Activated gamma-delta T cell treated with anti-CD3 and anti-CD28 coated beads, Interleukin-2, amount 50 U/mL, for 16 hours (primary cell): ENCODE measurements around the gene PCDHGA4.
"Not testable (repeated sequence)": the region's sequence is repeated elsewhere in the genome, so short reads cannot be mapped to it uniquely, and the experiment has no call there.

Experiments used
- DNase-seq: peaks from one replicate; pipeline ENCODE4 v3.0.0-alpha.2; 2020; ENCODE audit warnings: low read depth

PCDHGA4 gene

DNA sequence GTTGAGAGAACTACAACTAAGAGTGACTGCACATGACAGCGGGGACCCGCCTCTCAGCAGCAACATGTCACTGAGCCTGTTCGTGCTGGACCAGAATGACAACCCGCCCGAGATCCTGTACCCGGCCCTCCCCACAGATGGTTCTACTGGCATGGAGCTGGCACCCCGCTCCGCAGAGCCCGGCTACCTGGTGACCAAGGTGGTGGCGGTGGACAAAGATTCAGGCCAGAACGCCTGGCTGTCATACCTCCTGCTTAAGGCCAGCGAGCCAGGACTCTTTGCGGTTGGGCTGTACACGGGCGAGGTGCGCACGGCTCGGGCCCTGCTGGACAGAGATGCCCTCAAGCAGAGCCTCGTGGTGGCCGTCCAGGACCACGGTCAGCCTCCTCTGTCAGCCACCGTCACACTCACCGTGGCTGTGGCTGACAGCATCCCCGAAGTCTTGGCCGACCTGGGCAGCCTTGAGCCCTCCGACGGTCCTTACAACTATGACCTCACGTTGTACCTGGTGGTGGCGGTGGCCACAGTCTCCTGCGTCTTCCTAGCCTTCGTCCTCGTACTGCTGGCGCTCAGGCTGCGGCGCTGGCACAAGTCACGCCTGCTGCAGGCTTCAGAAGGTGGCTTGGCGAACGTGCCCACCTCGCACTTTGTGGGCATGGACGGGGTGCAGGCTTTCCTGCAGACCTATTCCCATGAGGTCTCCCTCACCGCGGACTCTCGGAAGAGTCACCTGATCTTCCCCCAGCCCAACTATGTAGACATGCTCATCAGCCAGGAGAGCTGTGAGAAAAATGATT lies 29.8 kb downstream of the PCDHGA4 start:
- no peak for DNase-seq

DNA sequence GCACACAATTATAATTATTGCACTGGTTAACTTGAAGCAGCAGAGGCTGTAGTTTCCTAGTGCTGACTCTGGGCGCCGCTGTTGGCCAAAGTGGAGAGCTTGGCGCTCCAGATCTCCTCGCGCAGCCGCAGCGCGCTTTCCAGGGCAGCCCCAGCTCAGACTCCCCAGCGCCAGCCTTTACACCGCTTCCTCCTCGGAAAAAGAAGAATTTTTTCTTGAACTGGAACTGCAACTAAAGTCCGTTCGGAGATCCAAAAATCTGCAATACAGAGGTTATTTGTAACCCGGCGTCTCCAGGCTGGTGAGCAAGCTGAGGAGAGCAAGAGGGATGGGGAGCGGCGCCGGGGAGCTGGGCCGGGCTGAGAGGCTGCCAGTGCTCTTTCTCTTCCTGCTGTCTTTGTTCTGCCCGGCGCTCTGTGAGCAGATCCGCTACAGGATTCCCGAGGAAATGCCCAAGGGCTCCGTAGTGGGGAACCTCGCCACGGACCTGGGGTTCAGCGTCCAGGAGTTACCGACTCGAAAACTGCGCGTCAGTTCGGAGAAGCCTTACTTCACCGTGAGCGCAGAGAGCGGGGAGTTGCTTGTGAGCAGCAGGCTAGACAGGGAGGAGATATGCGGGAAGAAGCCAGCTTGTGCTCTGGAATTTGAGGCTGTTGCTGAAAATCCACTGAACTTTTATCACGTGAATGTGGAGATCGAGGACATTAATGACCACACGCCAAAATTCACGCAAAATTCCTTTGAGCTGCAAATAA lies 32.9 kb downstream of the PCDHGA4 start, which contains the start of gene PCDHGB4:
Gene PCDHGB4 (plus strand): TSS at position 142 of the 755 bp plus-strand sequence. CDS start 187 bp downstream, at position 329.
- DNase-seq: not testable (repeated sequence)

GRCh38 chr5:141388661-141389060 lies 33.8 kb downstream of the PCDHGA4 start:
- no peak for DNase-seq

DNA sequence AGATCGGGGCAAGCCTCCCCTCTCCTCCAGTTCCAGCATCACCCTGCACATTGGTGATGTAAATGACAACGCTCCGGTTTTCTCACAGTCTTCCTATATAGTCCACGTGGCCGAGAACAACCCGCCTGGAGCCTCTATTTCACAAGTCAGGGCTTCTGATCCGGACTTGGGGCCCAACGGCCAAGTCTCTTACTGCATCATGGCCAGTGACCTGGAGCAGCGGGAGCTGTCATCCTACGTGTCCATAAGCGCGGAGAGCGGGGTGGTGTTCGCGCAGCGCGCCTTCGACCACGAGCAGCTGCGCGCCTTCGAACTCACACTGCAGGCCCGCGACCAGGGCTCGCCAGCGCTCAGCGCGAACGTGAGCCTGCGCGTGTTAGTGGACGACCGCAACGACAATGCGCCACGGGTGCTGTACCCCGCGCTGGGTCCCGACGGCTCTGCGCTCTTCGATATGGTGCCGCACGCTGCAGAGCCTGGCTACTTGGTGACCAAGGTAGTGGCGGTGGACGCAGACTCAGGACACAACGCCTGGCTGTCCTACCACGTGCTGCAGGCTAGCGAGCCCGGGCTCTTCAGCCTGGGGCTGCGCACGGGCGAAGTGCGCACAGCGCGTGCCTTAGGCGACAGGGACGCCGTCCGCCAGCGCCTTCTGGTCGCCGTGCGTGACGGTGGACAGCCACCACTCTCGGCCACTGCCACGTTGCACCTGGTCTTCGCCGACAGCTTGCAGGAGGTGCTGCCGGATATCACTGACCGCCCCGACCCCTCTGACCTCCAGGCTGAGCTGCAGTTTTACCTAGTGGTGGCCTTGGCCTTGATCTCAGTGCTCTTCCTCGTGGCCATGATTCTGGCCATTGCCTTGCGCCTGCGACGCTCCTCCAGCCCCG lies 34.6 kb downstream of the PCDHGA4 start:
- no peak for DNase-seq

- no peak for DNase-seq
Observed at GRCh38 chr5:141392429-141393198, 37.8 kb downstream of the PCDHGA4 start, which contains the start of gene PCDHGA8. PCDHGA8 (plus strand) TSS chr5:141392633; CDS start chr5:141392814, 181 bp downstream.

DNA sequence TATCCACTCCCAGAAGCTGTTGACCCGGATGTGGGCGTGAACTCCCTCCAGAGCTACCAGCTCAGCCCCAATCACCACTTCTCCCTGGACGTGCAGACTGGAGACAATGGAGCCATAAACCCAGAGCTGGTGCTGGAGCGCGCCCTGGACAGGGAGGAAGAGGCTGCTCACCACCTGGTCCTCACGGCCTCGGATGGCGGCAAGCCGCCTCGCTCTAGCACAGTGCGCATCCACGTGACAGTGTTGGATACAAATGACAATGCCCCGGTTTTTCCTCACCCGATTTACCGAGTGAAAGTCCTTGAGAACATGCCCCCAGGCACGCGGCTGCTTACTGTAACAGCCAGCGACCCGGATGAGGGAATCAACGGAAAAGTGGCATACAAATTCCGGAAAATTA lies 38.4 kb downstream of the PCDHGA4 start:
- DNase-seq: no peak

DNA sequence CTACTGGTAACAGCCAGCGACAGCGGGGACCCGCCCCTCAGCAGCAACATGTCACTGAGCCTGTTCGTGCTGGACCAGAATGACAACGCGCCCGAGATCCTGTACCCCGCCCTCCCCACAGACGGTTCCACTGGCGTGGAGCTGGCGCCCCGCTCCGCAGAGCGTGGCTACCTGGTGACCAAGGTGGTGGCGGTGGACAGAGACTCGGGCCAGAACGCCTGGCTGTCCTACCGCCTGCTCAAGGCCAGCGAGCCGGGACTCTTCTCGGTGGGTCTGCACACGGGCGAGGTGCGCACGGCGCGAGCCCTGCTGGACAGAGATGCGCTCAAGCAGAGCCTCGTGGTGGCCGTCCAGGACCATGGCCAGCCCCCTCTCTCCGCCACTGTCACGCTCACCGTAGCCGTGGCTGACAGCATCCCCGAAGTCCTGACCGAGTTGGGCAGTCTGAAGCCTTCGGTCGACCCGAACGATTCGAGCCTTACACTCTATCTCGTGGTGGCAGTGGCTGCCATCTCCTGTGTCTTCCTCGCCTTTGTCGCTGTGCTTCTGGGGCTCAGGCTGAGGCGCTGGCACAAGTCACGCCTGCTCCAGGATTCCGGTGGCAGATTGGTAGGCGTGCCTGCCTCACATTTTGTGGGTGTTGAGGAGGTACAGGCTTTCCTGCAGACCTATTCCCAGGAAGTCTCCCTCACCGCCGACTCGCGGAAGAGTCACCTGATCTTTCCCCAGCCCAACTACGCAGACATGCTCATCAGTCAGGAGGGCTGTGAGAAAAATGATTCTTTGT lies 39.8 kb downstream of the PCDHGA4 start:
- DNase-seq: not testable (repeated sequence)

DNA sequence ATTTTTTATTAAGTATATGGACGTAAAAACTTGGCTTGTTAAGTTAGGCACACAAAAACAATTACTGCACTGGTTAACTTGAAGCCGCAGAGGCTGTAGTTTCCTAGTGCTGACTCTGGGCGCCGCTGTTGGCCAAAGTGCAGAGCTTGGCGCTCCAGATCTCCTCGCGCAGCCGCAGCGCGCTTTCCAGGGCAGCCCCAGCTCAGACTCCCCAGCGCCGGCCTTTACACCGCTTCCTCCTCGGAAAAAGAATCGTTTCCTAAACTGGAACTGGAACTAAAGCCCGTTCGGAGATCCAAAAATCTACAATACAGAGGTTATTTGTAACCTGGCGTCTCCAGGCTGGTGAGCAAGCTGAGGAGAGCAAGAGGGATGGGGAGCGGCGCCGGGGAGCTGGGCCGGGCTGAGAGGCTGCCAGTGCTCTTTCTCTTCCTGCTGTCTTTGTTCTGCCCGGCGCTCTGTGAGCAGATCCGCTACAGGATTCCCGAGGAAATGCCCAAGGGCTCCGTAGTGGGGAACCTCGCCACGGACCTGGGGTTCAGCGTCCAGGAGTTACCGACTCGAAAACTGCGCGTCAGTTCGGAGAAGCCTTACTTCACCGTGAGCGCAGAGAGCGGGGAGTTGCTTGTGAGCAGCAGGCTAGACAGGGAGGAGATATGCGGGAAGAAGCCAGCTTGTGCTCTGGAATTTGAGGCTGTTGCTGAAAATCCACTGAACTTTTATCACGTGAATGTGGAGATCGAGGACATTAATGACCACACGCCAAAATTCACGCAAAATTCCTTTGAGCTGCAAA lies 43.1 kb downstream of the PCDHGA4 start, which contains the start of gene PCDHGB5:
Gene PCDHGB5 (plus strand): TSS at position 192 of the 796 bp plus-strand sequence. CDS start 181 bp downstream, at position 373.
- not testable (repeated sequence) for DNase-seq

DNA sequence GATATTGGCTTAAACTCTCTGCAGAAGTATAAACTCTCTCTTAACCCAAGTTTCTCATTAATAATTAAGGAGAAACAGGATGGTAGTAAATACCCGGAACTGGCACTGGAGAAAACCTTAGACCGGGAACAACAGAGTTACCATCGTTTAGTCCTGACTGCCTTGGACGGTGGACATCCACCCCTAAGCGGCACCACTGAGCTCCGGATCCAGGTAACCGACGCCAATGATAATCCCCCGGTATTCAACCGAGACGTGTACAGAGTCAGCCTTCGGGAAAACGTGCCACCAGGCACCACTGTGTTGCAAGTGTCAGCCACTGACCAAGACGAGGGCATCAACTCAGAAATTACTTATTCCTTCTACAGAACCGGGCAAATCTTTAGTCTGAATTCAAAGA lies 43.8 kb downstream of the PCDHGA4 start:
- DNase-seq: no peak

DNA sequence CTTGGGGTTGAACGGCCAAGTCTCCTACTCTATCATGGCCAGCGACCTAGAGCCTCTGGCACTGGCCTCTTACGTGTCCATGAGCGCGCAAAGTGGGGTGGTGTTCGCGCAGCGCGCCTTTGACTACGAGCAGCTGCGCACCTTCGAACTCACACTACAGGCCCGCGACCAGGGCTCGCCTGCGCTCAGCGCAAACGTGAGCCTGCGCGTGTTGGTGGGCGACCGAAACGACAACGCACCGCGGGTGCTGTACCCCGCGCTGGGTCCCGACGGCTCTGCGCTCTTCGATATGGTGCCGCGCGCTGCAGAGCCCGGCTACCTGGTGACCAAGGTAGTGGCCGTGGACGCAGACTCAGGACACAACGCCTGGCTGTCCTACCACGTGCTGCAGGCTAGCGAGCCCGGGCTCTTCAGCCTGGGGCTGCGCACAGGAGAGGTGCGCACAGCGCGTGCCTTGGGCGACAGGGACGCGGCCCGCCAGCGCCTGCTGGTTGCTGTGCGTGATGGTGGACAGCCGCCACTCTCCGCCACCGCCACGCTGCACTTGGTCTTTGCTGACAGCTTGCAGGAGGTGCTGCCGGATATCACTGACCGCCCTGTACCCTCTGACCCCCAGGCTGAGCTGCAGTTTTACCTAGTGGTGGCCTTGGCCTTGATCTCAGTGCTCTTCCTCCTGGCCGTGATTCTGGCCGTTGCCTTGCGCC lies 44.9 kb downstream of the PCDHGA4 start:
- no peak for DNase-seq

DNA sequence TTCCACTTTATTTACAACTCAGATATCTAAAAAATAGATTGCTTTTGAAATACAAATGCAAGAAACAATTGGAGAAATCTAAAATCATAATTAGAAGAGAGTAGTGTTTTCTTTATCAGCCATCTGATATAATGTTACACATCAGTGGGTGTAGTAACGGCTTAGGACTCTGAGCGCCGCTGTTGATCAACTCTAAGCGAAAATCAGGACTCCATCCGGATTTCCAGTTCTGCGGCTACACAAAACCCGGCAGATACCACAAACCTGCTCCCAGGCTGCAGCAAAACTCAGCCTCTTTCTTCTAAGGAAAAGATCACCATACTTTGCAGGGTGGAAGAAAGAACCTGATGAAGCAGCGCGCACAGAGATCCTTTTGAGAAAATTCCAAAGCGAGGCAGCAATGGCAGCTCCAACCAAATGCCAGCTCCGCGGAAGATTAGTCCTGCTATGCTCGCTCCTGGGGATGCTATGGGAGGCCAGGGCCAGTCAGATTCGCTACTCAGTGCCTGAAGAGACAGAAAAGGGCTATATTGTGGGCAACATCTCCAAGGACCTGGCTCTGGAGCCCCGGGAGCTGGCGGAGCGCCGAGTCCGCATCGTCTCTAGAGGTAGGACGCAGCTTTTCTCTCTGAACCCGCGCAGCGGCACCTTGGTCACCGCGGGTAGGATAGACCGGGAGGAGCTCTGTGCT lies 47.9 kb downstream of the PCDHGA4 start, which contains the start of gene PCDHGA9:
Gene PCDHGA9 (plus strand): TSS at position 226 of the 691 bp plus-strand sequence. CDS start 175 bp downstream, at position 401.
- no peak for DNase-seq

GRCh38 chr5:141403387-141403786 lies 48.6 kb downstream of the PCDHGA4 start:
- DNase-seq: no peak
